GM12872 (cell line): ENCODE measurements around the gene DYTN.

Source experiments
- TF ChIP-seq, protein P1 (sequence below): IDR thresholded peaks from 3 replicates; pipeline ENCODE4 v1.5.1; 2011; ENCODE audit warnings: low read depth, mild to moderate bottlenecking, low read length, moderate library complexity; ENCODE audit not compliant: insufficient read depth

DYTN gene

GRCh38 chr2:206716623-206717022 is 1.6 kb downstream of the DYTN start:
- TF ChIP-seq, protein P1, sequence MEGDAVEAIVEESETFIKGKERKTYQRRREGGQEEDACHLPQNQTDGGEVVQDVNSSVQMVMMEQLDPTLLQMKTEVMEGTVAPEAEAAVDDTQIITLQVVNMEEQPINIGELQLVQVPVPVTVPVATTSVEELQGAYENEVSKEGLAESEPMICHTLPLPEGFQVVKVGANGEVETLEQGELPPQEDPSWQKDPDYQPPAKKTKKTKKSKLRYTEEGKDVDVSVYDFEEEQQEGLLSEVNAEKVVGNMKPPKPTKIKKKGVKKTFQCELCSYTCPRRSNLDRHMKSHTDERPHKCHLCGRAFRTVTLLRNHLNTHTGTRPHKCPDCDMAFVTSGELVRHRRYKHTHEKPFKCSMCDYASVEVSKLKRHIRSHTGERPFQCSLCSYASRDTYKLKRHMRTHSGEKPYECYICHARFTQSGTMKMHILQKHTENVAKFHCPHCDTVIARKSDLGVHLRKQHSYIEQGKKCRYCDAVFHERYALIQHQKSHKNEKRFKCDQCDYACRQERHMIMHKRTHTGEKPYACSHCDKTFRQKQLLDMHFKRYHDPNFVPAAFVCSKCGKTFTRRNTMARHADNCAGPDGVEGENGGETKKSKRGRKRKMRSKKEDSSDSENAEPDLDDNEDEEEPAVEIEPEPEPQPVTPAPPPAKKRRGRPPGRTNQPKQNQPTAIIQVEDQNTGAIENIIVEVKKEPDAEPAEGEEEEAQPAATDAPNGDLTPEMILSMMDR = no peak

DNA sequence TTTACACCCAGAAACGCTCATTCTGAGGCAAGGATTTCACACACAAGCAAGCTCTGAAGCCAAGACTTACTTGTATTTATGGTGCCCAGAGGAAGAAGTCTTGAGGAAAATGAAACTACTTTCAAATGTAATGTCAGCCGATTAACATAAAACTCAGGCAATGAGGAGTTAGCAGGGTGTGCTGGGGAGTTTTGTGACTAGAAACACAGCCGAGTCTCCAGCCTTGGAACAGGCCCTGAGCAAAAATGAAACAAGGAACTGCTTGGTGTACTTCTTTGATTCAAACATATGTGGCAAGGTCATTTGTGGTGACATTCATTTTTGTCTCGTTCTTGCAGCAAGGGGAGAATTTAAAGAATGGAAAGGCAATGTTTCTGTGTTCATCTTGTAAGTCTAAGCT is 4.5 kb downstream of the DYTN start:
- TF ChIP-seq, protein P1 = no peak

GRCh38 chr2:206708286-206708685 is 9.9 kb downstream of the DYTN start:
- TF ChIP-seq, protein P1 = no peak

DNA sequence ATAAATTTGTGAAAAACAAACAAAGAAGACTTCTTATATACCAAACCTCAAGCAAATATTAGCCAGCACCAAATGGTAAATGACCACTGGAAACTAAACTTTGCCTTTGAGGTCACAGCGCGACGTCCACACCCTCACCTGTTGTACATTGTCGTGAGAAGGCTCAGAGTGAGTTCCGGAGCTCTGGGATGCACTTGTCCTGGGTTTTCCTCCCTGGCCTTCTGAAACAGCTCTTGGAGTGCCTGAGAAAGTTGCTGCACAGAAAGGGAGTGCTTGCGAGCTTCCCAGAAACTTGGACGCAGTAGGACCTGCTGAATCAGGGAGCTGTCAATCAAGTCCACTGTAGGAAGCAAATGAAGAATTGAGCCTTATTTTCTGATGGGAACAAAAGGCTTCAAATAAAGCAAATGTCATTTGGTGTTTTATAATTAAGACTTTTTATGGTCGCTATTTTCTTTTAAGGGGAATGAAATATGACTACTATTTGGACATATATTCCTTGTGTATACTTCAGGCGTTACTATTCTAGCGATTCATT is 11.0 kb downstream of the DYTN start:
- TF ChIP-seq, protein P1 = no peak

DNA sequence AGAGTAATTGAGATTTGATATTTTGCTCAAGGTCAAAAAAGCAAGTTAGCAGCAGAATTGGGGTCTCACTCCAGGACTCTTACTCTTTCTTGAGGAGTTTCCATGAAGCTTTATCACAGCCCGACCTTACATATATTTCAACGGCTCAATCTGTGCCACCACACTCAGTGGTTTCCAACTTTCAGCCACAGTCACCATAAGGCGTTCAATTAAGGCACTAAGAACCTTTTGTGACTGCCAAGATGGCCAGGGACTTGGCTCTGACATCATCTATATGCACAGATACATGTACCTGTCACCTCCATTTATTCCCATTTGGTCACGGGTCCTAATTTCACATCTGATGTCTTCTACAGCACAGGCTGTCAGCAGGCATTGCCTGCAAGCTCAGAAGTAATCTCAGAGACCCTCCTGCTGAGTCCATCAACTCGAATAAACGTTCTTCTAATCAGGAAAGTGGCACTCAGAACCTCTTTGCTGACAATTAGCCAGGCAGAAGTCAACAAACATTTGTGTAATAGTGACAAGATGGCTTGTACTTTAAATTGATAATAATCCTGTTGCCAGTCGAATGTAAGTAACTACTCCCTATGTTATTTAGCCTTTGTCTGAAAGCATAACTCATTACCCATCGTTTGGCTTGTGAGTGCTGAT is 16.1 kb downstream of the DYTN start:
- TF ChIP-seq, protein P1 = no peak

DNA sequence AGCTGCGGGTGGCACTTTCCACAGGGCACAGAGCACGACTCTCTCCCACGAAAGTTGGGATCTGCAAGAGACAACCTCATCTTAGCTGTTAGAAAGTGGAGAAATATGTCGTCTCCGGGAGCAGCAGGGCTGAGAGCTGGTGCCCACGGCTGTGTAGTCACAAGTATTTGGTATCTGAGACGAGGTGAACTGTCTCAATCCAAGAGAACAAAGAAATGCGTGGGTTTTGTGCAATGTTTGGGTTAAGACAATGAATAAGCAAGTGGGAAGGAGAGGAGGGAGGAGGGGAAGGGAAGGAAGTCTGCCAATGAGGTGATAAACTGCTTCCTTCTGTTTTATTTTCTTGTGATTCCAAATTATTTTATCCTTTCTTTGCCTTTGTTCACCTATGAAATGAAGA is 18.0 kb downstream of the DYTN start:
- TF ChIP-seq, protein P1 = no peak

GRCh38 chr2:206698811-206699210 is 19.4 kb downstream of the DYTN start:
- TF ChIP-seq, protein P1 = no peak
